K562 (cell line): ENCODE results near the gene UBALD2. TPM values are rescaled to one million over a fixed set of nuclear protein-coding genes. Genes with fewer than 3 reads are reported as not detected.

Experiments
- ASH1L ChIP-seq: fragments of 450-650 bp; IDR thresholded peaks from 2 replicates; pipeline ENCODE4 v1.6.1; 2018; ENCODE audit warnings: borderline replicate concordance, mild to moderate bottlenecking, low read depth; ENCODE audit not compliant: partially characterized antibody
- CBFA2T2 ChIP-seq: fragments of 450-650 bp; conservative IDR thresholded peaks from 2 replicates; pipeline ENCODE4 v1.6.1; 2017; ENCODE audit warnings: mild to moderate bottlenecking
- CCNT2 ChIP-seq: IDR thresholded peaks from 2 replicates; pipeline ENCODE4 v1.6.1; 2011; ENCODE audit warnings: borderline replicate concordance, low read depth, mild to moderate bottlenecking, moderate library complexity, mixed read lengths, low read length; ENCODE audit not compliant: insufficient read length; ENCODE audit errors: extremely low read depth
- COPS2 ChIP-seq: fragments of 450-650 bp; conservative IDR thresholded peaks from 2 replicates; pipeline ENCODE4 v1.6.1; 2016; ENCODE audit warnings: mild to moderate bottlenecking, moderate library complexity
- ETV5 ChIP-seq: sonication (generic); formaldehyde crosslinking; IDR thresholded peaks from 2 replicates; pipeline ENCODE4 v1.4.0; 2020; ENCODE audit warnings: low read depth, mild to moderate bottlenecking, missing genetic modification reagents
- FOXO4 ChIP-seq: fragments of 450-650 bp; formaldehyde crosslinking; IDR thresholded peaks from 2 replicates; pipeline ENCODE4 v1.4.0; 2020; ENCODE audit warnings: mild to moderate bottlenecking, moderate library complexity
- ID3 ChIP-seq, 2 experiments: fragments of 250-450 bp in 1 of 2; fragments of 450-650 bp in 1 of 2; sonication (Bioruptor Pico) in 1 of 2; IDR thresholded peaks; 2 replicates each; pipeline versions ENCODE4 v1.6.1 to v1.8.0; 2016 to 2021; ENCODE audit warnings: mild to moderate bottlenecking in 2 of 2, moderate library complexity in 2 of 2, missing compliant biosample characterization in 1 of 2, missing genetic modification characterization in 1 of 2
- SP1 ChIP-seq: sonication (generic); formaldehyde crosslinking; IDR thresholded peaks from 2 replicates; pipeline ENCODE4 v1.8.1; 2022; ENCODE audit warnings: mild to moderate bottlenecking, missing genetic modification reagents
- THAP7 ChIP-seq: fragments of 250-450 bp; sonication (Bioruptor Pico); IDR thresholded peaks from 2 replicates; pipeline ENCODE4 v1.5.0; 2021
- ZBTB17 ChIP-seq: fragments of 450-650 bp; formaldehyde crosslinking; IDR thresholded peaks from 2 replicates; pipeline ENCODE4 v1.4.0; 2020; ENCODE audit warnings: mild to moderate bottlenecking
- ZNF24 ChIP-seq: fragments of 450-650 bp; IDR thresholded peaks from 2 replicates; pipeline ENCODE4 v1.6.1; 2016
- ZNF511 ChIP-seq: sonication (generic); formaldehyde crosslinking; IDR thresholded peaks from 2 replicates; pipeline ENCODE4 v1.8.0; 2022; ENCODE audit warnings: mild to moderate bottlenecking, missing genetic modification reagents
- ZNF586 ChIP-seq: fragments of 450-650 bp; formaldehyde crosslinking; conservative IDR thresholded peaks from 2 replicates; pipeline ENCODE4 v1.4.0; 2020; ENCODE audit warnings: mild to moderate bottlenecking, moderate library complexity
- polyA plus RNA-seq, 8 experiments: library from polyadenylated mRNA; depleted of rRNA in 4 of 8; stranded (reverse) in 5 of 8; unstranded in 3 of 8; fragments of >200 nt; fragmentation: Nextera tagmentation in 2 of 8; fragmentation: Illumina TruSeq in 1 of 8; extraction: Ambion mirVana in 2 of 8; extraction: Trizol in 1 of 8; gene quantifications; 2 replicates each; pipeline versions ENCODE4 v1.2.1 to v1.2.3, GENCODE V29; 2011 to 2014; ENCODE audit warnings: inconsistent platforms in 1 of 8, missing spikeins in 1 of 8
- total RNA-seq, 7 experiments: library from RNA; depleted of rRNA in 6 of 7; stranded (reverse); fragments of >200 nt in 6 of 7; fragmentation: Illumina TruSeq in 2 of 7; extraction: Trizol in 2 of 7; gene quantifications; 2 replicates each; pipeline versions ENCODE4 v1.2.1 to v1.2.3, GENCODE V29; 2011 to 2021; ENCODE audit warnings: low replicate concordance in 1 of 7
- TF ChIP-seq, protein P1 (sequence below): fragments of 150-350 bp; IDR thresholded peaks from 2 replicates; pipeline ENCODE4 v1.6.1; 2014; ENCODE audit warnings: low read depth, mild to moderate bottlenecking, low read length, borderline replicate concordance
- TF ChIP-seq, protein P2 (sequence below): IDR thresholded peaks from 2 replicates; pipeline ENCODE4 v1.6.1; 2012; ENCODE audit warnings: low read depth, low read length, improper control_type of control experiment, borderline replicate concordance
- TF ChIP-seq, protein P3 (sequence below): fragments of 450-650 bp; IDR thresholded peaks from 2 replicates; pipeline ENCODE4 v1.6.1; 2014; ENCODE audit warnings: low read depth, mild to moderate bottlenecking, moderate library complexity, borderline replicate concordance

UBALD2 gene
- total and polyA plus RNA-seq, 9 of the 15 experiments (the other 6 are each of a cell fraction or from before 2014, with no cell fraction given) = 2.3 to 94.1 (median 25.3) TPM

- TF ChIP-seq ID3 (CRISPR knock-in tag; IDR thresholded peaks at IDR 0.05) = no peak
- 0 out of 2 replicates have a peak, but pooled peaks have one; percentile 70 for TF ChIP-seq ID3 (tag; IDR thresholded peaks at IDR 0.05)
- 0 out of 2 replicates have a peak, but pooled peaks have one; percentile 41 for TF ChIP-seq ETV5 (CRISPR knock-in tag)
- TF ChIP-seq, protein P1, sequence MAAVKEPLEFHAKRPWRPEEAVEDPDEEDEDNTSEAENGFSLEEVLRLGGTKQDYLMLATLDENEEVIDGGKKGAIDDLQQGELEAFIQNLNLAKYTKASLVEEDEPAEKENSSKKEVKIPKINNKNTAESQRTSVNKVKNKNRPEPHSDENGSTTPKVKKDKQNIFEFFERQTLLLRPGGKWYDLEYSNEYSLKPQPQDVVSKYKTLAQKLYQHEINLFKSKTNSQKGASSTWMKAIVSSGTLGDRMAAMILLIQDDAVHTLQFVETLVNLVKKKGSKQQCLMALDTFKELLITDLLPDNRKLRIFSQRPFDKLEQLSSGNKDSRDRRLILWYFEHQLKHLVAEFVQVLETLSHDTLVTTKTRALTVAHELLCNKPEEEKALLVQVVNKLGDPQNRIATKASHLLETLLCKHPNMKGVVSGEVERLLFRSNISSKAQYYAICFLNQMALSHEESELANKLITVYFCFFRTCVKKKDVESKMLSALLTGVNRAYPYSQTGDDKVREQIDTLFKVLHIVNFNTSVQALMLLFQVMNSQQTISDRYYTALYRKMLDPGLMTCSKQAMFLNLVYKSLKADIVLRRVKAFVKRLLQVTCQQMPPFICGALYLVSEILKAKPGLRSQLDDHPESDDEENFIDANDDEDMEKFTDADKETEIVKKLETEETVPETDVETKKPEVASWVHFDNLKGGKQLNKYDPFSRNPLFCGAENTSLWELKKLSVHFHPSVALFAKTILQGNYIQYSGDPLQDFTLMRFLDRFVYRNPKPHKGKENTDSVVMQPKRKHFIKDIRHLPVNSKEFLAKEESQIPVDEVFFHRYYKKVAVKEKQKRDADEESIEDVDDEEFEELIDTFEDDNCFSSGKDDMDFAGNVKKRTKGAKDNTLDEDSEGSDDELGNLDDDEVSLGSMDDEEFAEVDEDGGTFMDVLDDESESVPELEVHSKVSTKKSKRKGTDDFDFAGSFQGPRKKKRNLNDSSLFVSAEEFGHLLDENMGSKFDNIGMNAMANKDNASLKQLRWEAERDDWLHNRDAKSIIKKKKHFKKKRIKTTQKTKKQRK = no peak
- TF ChIP-seq ZNF586 (CRISPR knock-in tag) = no peak
- no peak for TF ChIP-seq THAP7 (CRISPR knock-in tag)
- TF ChIP-seq CCNT2 = no peak
- TF ChIP-seq FOXO4 = no peak
- TF ChIP-seq ZNF511 (CRISPR knock-in tag) = no peak
- TF ChIP-seq, protein P2, sequence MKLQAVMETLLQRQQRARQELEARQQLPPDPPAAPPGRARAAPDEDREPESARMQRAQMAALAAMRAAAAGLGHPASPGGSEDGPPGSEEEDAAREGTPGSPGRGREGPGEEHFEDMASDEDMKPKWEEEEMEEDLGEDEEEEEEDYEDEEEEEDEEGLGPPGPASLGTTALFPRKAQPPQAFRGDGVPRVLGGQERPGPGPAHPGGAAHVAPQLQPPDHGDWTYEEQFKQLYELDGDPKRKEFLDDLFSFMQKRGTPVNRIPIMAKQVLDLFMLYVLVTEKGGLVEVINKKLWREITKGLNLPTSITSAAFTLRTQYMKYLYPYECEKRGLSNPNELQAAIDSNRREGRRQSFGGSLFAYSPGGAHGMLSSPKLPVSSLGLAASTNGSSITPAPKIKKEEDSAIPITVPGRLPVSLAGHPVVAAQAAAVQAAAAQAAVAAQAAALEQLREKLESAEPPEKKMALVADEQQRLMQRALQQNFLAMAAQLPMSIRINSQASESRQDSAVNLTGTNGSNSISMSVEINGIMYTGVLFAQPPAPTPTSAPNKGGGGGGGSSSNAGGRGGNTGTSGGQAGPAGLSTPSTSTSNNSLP = no peak
- peak; percentile 61; the same call in 1 of the 2 replicates for TF ChIP-seq ZBTB17 (CRISPR knock-in tag)
- TF ChIP-seq, protein P3, sequence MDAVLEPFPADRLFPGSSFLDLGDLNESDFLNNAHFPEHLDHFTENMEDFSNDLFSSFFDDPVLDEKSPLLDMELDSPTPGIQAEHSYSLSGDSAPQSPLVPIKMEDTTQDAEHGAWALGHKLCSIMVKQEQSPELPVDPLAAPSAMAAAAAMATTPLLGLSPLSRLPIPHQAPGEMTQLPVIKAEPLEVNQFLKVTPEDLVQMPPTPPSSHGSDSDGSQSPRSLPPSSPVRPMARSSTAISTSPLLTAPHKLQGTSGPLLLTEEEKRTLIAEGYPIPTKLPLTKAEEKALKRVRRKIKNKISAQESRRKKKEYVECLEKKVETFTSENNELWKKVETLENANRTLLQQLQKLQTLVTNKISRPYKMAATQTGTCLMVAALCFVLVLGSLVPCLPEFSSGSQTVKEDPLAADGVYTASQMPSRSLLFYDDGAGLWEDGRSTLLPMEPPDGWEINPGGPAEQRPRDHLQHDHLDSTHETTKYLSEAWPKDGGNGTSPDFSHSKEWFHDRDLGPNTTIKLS = peak; percentile 27; the same call in 1 of the 2 replicates
- TF ChIP-seq SP1 (CRISPR knock-in tag) = peak; percentile 26; the same call in 1 of the 2 replicates
- no peak for TF ChIP-seq CBFA2T2
- no peak for TF ChIP-seq ZNF24
- no peak for TF ChIP-seq COPS2
- no peak for TF ChIP-seq ASH1L
These were observed 25.4 kb upstream of the UBALD2 start (continued) for GRCh38 chr17:76239538-76240274.
